Lower leg skin (tissue), 3 donors: Measurements from ENCODE around the gene ELFN2.

Source experiments
- CTCF ChIP-seq, 3 donors: fragments of 450-650 bp; IDR thresholded peaks; one replicate each; pipeline ENCODE4 v1.5.1; 2016; ENCODE audit warnings: antibody characterized with exemption in 3 of 3, mild to moderate bottlenecking in 3 of 3, moderate library complexity in 2 of 3
- POLR2A ChIP-seq, 2 donors: fragments of 450-650 bp; IDR thresholded peaks; one replicate each; pipeline ENCODE4 v1.6.1; 2016 to 2017; ENCODE audit warnings: antibody characterized with exemption in 2 of 2, mild to moderate bottlenecking in 1 of 2, moderate library complexity in 1 of 2

GRCh38 chr22:37435970-37436603 lies 8.8 kb upstream of the ELFN2 start:
- no peak for TF ChIP-seq POLR2A (IDR thresholded peaks at IDR 0.05)
- TF ChIP-seq CTCF (IDR thresholded peaks at IDR 0.05): no peak
